HuH-7 (cell line): ENCODE results near the gene DDX31.

Experiments
- DNase-seq: peaks from one replicate; pipeline ENCODE4 v3.0.0; 2011; ENCODE audit warnings: low spot score

Gene DDX31

DNA sequence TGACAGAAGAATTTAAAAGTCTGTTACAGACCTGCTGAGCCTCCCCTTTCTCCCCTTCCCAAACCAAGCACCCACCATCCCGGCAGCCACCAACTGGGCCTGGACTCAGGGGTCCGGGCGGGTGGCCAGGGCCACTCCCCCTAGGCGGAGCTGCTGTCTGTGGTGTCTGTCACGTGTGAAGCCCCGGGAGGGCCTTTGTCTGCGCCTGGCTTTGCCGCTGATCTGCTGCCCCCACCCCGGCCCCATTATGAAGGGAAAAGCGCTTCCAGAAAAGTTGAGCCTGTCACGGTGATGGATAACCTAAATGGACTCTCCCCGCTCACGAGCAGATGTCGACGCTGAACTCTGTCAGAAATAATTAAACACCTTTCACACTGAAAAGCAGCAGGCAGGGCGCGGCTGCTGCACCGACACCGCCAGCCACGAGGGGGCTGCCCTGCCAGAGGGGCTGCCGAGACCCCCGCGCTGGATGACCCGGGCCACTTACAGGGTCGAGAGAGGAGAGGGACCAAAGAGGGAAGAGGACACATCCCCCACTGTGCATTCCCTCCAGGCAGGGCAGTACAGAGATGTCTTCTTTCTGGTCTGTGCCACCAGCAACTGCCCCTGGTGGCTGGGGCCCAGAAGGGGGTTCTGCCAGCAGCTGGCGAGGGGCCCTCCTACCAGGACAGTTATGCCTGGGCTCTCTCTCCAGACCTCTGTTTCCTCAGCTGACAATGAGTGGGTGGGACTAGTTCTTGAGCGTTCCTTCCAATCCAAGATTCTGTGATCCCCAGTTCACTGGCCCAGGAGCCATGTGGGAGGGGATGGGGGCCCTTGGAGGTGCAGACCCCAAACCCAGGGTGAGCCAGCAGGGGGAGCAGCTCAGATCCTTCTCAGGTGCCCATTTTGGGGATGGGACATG is 123.4 kb downstream of the DDX31 start:
- DNase-seq: peak; percentile 53

DNA sequence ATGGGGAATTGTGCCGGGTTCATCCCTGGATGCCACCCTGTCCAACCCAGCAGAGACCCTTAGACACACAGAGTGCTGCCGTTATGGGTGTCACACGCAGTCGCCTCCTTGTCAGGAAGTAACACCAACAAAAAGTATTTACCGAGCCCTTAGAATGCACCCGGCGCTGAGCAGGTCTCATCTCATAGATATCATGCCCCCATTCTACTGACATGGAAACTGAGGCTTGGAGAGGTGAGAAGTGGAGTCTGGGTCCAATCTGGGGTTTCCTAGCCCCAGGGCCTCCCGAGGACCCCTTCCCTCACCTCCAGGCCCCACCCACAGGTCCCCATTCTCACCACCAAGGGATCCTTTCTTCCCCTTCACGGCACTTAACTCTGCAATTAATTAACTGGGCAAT is 124.2 kb downstream of the DDX31 start:
- DNase-seq: no peak

DNA sequence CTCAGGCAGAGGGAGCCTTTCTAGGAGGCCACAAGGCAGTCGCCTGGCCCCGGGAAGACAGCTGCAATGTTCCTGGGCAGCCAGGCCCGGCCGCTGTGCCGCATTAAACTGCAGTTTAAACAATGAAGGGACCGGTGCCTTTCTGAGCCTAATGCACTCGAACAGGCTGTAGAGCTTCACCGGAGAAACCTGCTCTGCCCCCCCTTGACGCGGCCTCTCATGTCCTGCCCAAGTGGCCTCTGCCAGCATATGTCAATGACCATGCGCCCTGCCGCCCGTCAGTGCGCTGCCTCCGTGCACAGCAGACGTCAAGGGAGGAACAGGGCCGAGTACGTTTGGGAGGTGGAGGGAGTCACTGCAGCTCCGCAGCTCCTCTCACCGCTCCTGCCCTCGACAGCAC is 125.8 kb downstream of the DDX31 start:
- DNase-seq: no peak

DNA sequence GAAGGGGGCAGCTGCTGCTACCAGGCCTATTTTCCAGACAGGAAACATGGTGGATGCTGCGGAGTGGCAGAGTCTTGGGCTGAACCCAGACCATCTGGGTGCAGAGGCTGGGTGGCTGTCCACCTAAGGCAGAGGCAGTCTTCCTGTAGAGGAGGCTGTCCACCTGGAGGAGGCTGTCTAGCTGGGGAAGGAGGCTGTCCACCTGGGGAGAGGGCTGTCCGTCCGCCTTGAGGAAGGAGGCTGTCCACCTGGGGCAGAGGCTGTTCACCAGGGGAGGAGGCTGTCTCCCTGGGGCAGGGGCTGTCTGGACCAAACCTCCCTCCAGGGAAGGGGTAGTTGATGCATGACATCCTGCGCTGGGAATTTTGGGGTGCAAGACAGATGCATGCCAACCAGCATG is 126.5 kb downstream of the DDX31 start:
- no peak for DNase-seq
